ENCODE measurements around the gene GPN1. TPM values are rescaled to one million over a fixed set of nuclear protein-coding genes. Genes with fewer than 3 reads are reported as not detected.

Gene GPN1
- total and polyA plus RNA-seq, 3 donors from 2014 or later: 28.8 to 77.5 (median 29.3) TPM

DNA sequence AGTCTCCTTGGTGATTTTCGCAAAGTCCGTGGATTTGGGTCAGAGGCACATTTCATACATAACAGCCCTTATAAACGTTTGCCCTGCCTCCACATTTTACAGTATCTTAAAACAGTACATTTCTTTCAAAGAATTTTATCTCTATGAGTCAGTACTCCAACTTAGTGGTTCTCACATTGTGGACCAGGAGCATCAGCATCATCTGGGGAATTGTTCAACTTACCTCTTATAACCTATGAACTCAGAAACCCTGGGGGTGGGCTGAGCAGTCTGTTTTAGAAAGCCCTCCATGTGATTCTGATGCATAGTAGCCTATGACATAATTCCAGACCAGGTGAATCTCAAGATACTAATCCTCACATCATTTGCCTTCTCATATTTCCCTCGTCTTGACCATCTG is 22.2 kb downstream of the GPN1 start:
- no peaks in the 10 kb centered on the region for H3K27me3 ChIP-seq
- H3K4me3 ChIP-seq: no peak overlapping the region
- H3K36me3 ChIP-seq (ENCODE audit: low read depth, missing control alignments): no peaks in the 10 kb centered on the region
- H3K27ac ChIP-seq: no peak overlapping the region
- intact Hi-C loops (cut with DNase I; ENCODE audit: low total_unique reads): no loop called here
- TF ChIP-seq, protein P1, sequence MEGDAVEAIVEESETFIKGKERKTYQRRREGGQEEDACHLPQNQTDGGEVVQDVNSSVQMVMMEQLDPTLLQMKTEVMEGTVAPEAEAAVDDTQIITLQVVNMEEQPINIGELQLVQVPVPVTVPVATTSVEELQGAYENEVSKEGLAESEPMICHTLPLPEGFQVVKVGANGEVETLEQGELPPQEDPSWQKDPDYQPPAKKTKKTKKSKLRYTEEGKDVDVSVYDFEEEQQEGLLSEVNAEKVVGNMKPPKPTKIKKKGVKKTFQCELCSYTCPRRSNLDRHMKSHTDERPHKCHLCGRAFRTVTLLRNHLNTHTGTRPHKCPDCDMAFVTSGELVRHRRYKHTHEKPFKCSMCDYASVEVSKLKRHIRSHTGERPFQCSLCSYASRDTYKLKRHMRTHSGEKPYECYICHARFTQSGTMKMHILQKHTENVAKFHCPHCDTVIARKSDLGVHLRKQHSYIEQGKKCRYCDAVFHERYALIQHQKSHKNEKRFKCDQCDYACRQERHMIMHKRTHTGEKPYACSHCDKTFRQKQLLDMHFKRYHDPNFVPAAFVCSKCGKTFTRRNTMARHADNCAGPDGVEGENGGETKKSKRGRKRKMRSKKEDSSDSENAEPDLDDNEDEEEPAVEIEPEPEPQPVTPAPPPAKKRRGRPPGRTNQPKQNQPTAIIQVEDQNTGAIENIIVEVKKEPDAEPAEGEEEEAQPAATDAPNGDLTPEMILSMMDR (IDR thresholded peaks at IDR 0.05): no peak
- no peak for TF ChIP-seq POLR2A (IDR thresholded peaks at IDR 0.05)
- H3K9me3 ChIP-seq: no peaks in the 10 kb centered on the region
- H3K4me1 ChIP-seq: no peaks in the 10 kb centered on the region
- no peak for DNase-seq
- WGBS, 2 donors: 83 to 86% methylated on average over 4 of the region's 4 CpGs

DNA sequence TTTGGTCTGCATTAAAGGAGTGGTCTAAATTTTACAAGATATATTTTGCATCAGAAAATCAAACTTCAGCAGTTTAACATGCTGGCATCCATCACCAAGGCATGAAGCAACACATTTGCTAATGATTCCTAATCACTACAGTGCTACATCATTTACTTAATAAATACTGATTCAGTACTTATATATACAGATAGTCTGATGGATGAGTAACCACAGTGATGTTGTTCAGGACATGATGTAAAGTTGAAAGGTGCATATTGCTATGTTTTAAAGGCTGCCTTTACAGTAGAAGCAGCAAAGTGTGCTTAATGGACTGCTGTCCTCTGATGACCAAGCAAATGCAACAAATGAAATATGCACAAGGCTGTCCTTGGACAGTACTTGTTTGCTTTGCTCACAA is 23.5 kb downstream of the GPN1 start:
- Histone ChIP-seq H3K4me3 (no peak overlapping the region), H3K27ac (no peak overlapping the region), H3K36me3 (ENCODE audit: low read depth, missing control alignments) (no peaks in the 10 kb centered on the region), H3K4me1 (no peaks in the 10 kb centered on the region), H3K27me3 (no peaks in the 10 kb centered on the region), H3K9me3 (no peaks in the 10 kb centered on the region)
- no peak for DNase-seq
- TF ChIP-seq, protein P1 (IDR thresholded peaks at IDR 0.05): no peak
- no peak for TF ChIP-seq POLR2A (IDR thresholded peaks at IDR 0.05)
- intact Hi-C loops (cut with DNase I; ENCODE audit: low total_unique reads): no loop called here

- 82 to 88% methylated on average over 1 of the region's 1 CpG for WGBS, 2 donors
- no peak overlapping the region for H3K4me3 ChIP-seq
- no peaks in the 10 kb centered on the region for H3K36me3 ChIP-seq (ENCODE audit: low read depth, missing control alignments)
- TF ChIP-seq POLR2A (IDR thresholded peaks at IDR 0.05): no peak
- TF ChIP-seq, protein P1 (IDR thresholded peaks at IDR 0.05): no peak
- H3K4me1 ChIP-seq: no peaks in the 10 kb centered on the region
- no peak for DNase-seq
- no peak overlapping the region for H3K27ac ChIP-seq
- H3K27me3 ChIP-seq: no peaks in the 10 kb centered on the region
- H3K9me3 ChIP-seq: no peaks in the 10 kb centered on the region
- intact Hi-C loops (cut with DNase I; ENCODE audit: low total_unique reads): no loop called here
Measured at GRCh38 chr2:27652790-27653189, 23.9 kb downstream of the GPN1 start.

DNA sequence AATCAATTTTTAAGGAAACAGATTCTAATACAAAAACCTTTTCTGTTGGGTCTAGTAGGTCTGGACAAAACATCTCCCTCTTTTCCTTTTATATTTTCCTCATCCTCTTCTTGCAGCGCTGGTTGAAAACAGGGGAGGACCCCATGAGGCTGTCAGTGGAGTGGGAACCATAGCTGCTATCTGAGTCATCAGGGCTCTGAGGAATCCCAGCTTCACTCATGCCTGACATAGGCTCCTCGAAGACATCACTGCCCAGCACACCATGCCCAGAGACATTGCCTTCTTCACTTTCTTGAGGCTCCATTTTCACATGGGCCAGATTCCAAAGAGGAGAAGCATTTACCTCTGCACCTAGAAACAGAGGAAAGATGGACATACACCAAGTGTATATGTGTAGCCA is 24.5 kb downstream of the GPN1 start:
- H3K4me1 ChIP-seq: no peaks in the 10 kb centered on the region
- no peak for DNase-seq
- no peak overlapping the region for H3K4me3 ChIP-seq
- WGBS, 2 donors: 88 to 92% methylated on average over 2 of the region's 2 CpGs
- intact Hi-C loops (cut with DNase I; ENCODE audit: low total_unique reads): no loop called here
- H3K9me3 ChIP-seq: no peaks in the 10 kb centered on the region
- H3K27me3 ChIP-seq: no peaks in the 10 kb centered on the region
- TF ChIP-seq POLR2A (IDR thresholded peaks at IDR 0.05): no peak
- TF ChIP-seq, protein P1 (IDR thresholded peaks at IDR 0.05): no peak
- H3K36me3 ChIP-seq (ENCODE audit: low read depth, missing control alignments): no peaks in the 10 kb centered on the region
- H3K27ac ChIP-seq: no peak overlapping the region

DNA sequence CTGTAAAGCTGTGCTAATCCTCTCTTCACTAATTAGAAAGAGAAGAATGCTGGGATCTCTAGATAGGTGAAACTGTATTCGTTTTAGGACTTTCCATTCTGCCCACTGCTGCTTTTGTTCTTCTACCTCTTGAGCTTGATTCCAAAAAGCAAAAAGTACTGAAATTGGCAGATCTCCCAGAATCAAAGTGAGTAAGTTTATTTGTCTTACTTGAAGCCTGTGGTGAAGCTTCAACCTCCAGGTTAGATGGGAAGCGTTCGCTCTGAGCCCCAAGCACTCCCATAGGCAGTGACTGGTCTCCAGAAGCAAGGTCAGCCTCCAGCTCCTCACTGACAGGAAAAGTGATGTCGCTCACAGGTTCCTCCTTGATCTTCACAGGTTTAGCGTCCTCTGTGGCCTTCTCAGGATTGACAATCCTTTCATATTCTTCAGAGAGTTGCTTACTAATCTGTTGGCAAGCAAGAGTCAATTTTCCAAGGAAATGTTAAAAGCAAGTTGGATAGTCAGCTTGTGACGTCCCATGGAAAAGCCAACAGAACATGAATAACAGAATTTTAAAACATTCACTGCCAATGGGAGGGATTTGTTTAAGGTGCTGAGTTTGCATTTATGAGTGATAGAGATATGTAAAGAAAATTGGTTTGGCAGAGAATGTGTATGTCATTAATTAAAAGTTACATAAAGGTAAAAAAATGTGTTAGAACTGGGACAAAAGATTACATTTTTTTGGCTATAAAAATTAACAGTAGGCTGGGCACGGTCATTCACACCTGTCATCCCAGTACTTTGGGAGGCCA is 26.5 kb downstream of the GPN1 start:
- Histone ChIP-seq H3K27ac (no peak overlapping the region), H3K9me3 (no peaks in the 10 kb centered on the region), H3K4me1 (no peaks in the 10 kb centered on the region), H3K4me3 (no peak overlapping the region), H3K27me3 (no peaks in the 10 kb centered on the region), H3K36me3 (ENCODE audit: low read depth, missing control alignments) (no peaks in the 10 kb centered on the region)
- intact Hi-C loops (cut with DNase I; ENCODE audit: low total_unique reads): no loop called here
- TF ChIP-seq, protein P1 (IDR thresholded peaks at IDR 0.05): no peak
- TF ChIP-seq POLR2A (IDR thresholded peaks at IDR 0.05): no peak
- WGBS, 2 donors: 85 to 86% methylated on average over 7 of the region's 7 CpGs
- no peak for DNase-seq
